B cell (primary cell): ENCODE measurements around the gene SEMA3A. TPM values are rescaled to one million over a fixed set of nuclear protein-coding genes. Genes with fewer than 3 reads are reported as not detected.

ENCODE experiments used
- ATAC-seq: fragments of 200-7000 bp; cut with Tn5 transposase; one replicate; pipeline ENCODE4 v1.10.0; 2021; ENCODE audit warnings: low read depth, mild to moderate bottlenecking, moderate number of reproducible peaks, moderate library complexity
- CTCF ChIA-PET: fragments of 350-600 bp; sonication (Branson Sonifier 250); formaldehyde crosslinking; loops from one replicate; lab custom pipeline; 2021; ENCODE audit warnings: antibody characterized with exemption, inconsistent platforms; lab: Charles Lee
- POLR2A ChIA-PET: fragments of 350-600 bp; sonication (Branson Sonifier 250); formaldehyde crosslinking; loops from one replicate; lab custom pipeline; 2021; ENCODE audit warnings: antibody characterized with exemption; lab: Charles Lee
- DNase-seq: peaks from one replicate; pipeline ENCODE4 v3.0.0; 2013
- H2AFZ ChIP-seq: 2 replicates; pipeline ENCODE4 v1.6.1; 2012; ENCODE audit warnings: mild to moderate bottlenecking, low read depth, low read length; ENCODE audit not compliant: insufficient read depth, poor library complexity, severe bottlenecking
- H3K27ac ChIP-seq, 2 donors: 1 replicate in 1 of 2; 2 replicates in 1 of 2; pipeline ENCODE4 v1.5.1; 2012 to 2013; ENCODE audit warnings: low read length in 2 of 2, mild to moderate bottlenecking in 2 of 2, moderate library complexity in 1 of 2
- H3K27me3 ChIP-seq, 4 experiments: fragments of 200-600 bp in 1 of 4; sonication (generic) in 1 of 4; replicated peaks in 1 of 4; 1 replicate in 2 of 4; 2 replicates in 2 of 4; pipeline versions ENCODE4 v1.6.1 to v1.7.0; 2013 to 2016; ENCODE audit warnings: low read length in 3 of 4, mild to moderate bottlenecking in 2 of 4, mixed read lengths in 1 of 4, moderate library complexity in 1 of 4; ENCODE audit not compliant: insufficient read depth in 4 of 4, control insufficient read depth in 3 of 4; ENCODE audit errors: control extremely low read depth in 1 of 4
- H3K36me3 ChIP-seq, 2 experiments: replicated peaks in 1 of 2; 1 replicate in 1 of 2; 2 replicates in 1 of 2; pipeline versions ENCODE4 v1.6.1 to v1.7.1; 2013; ENCODE audit warnings: low read length in 1 of 2; ENCODE audit not compliant: insufficient read depth in 2 of 2, control insufficient read depth in 1 of 2; ENCODE audit errors: control extremely low read depth in 1 of 2, extremely low read depth in 1 of 2
- H3K4me1 ChIP-seq, 2 donors: fragments of 200-600 bp in 1 of 2; sonication (generic) in 1 of 2; 1 replicate in 1 of 2; 2 replicates in 1 of 2; pipeline versions ENCODE4 v1.5.1 to v1.6.1; 2013 to 2017; ENCODE audit warnings: low read length in 2 of 2; ENCODE audit not compliant: control insufficient read depth in 2 of 2, insufficient read depth in 2 of 2
- H3K4me2 ChIP-seq: replicated peaks from 2 replicates; pipeline ENCODE3; 2012; ENCODE audit warnings: mild to moderate bottlenecking, low read depth, low read length; ENCODE audit not compliant: poor library complexity, severe bottlenecking
- H3K4me3 ChIP-seq, 5 experiments: fragments of 200-600 bp in 1 of 5; sonication (generic) in 1 of 5; 1 replicate in 3 of 5; 2 replicates in 2 of 5; pipeline versions ENCODE4 v1.5.1 to v1.7.0; 2011 to 2016; ENCODE audit warnings: low read length in 4 of 5, mild to moderate bottlenecking in 4 of 5, low read depth in 2 of 5, control low read depth in 1 of 5, moderate library complexity in 1 of 5; ENCODE audit not compliant: insufficient read depth in 1 of 5; ENCODE audit errors: control extremely low read depth in 1 of 5, extremely low read depth in 1 of 5
- H3K79me2 ChIP-seq: fragments of 200-600 bp; sonication (generic); one replicate; pipeline ENCODE4 v1.6.0; 2016; ENCODE audit warnings: low read length; ENCODE audit not compliant: control insufficient read depth, insufficient read depth
- H3K9ac ChIP-seq: fragments of 200-600 bp; sonication (generic); 2 replicates; pipeline ENCODE4 v1.6.1; 2017; ENCODE audit warnings: mild to moderate bottlenecking, low read length, moderate library complexity
- H3K9me3 ChIP-seq, 3 donors: one replicate each; pipeline versions ENCODE4 v1.6.1 to v1.7.1; 2013; ENCODE audit warnings: low read length in 2 of 3; ENCODE audit not compliant: control insufficient read depth in 2 of 3, insufficient read depth in 1 of 3; ENCODE audit errors: control extremely low read depth in 1 of 3
- H4K20me1 ChIP-seq: 2 replicates; pipeline ENCODE4 v1.6.0; 2012; ENCODE audit warnings: mild to moderate bottlenecking, low read length; ENCODE audit not compliant: insufficient read depth, control insufficient read depth, poor library complexity, severe bottlenecking
- H3K27ac Mint-ChIP-seq: one replicate; pipeline ENCODE4 v1.8.0; 2021; ENCODE audit warnings: mixed read lengths
- H3K27me3 Mint-ChIP-seq: one replicate; pipeline ENCODE4 v1.8.0; 2021; ENCODE audit warnings: mixed read lengths
- H3K4me1 Mint-ChIP-seq: one replicate; pipeline ENCODE4 v1.8.0; 2021; ENCODE audit warnings: mixed read lengths
- H3K4me3 Mint-ChIP-seq: one replicate; pipeline ENCODE4 v1.8.0; 2021; ENCODE audit warnings: mixed read lengths
- H3K9me3 Mint-ChIP-seq: one replicate; pipeline ENCODE4 v1.8.0; 2022; ENCODE audit warnings: mixed read lengths; ENCODE audit not compliant: insufficient read depth
- CTCF ChIP-seq: fragments of 200-600 bp; IDR thresholded peaks from one replicate; pipeline ENCODE4 v1.8.0; 2022; ENCODE audit warnings: antibody characterized with exemption, mild to moderate bottlenecking
- EZH2 ChIP-seq: IDR thresholded peaks from 2 replicates; pipeline ENCODE4 v1.6.1; 2012; ENCODE audit warnings: borderline replicate concordance, low read depth, mild to moderate bottlenecking, moderate library complexity, low read length; ENCODE audit not compliant: insufficient read depth, poor library complexity, severe bottlenecking
- WGBS: methylation state at CpG from one replicate; pipeline ENCODE4 v1.1.5; 2013; ENCODE audit warnings: missing lambda C conversion rate; ENCODE audit not compliant: insufficient coverage; 5-methylcytosine and 5-hydroxymethylcytosine counted together
- intact Hi-C: fragments of 100-400 bp; cut with micrococcal nuclease; formaldehyde crosslinking; loops from one replicate; pipeline ENCODE4 v1.10.0; 2022
- polyA plus RNA-seq: library from polyadenylated mRNA; depleted of rRNA; stranded (reverse); fragments of >200 nt; gene quantifications from 2 replicates; pipeline ENCODE4 v1.2.3, GENCODE V29; 2012
- total RNA-seq, 2 donors: library from RNA; stranded (reverse); fragments of 120-200 nt in 1 of 2; gene quantifications; 1 replicate in 1 of 2; 2 replicates in 1 of 2; pipeline versions ENCODE4 v1.2.3 to v1.2.4, GENCODE V29; 2013 to 2022

The SEMA3A gene
- total and polyA plus RNA-seq, 2 donors (not counting 1 experiment from before 2014, with no cell fraction given): not detected

- Histone ChIP-seq H3K36me3 (no peaks in the 10 kb centered on the region), H3K4me1 (no peaks in the 10 kb centered on the region), H3K27me3 (no peaks in the 10 kb centered on the region), H4K20me1 (no peaks in the 10 kb centered on the region), H3K27ac (no peak overlapping the region), H3K9ac (no peak overlapping the region), H3K9me3 (peaks cover 0 to 3% (median 0%) of the 10 kb centered on the region in 3 donors), H3K4me3 (no peak overlapping the region), H3K4me2 (no peak overlapping the region), H3K79me2 (no peaks in the 10 kb centered on the region), H2AFZ (no peak overlapping the region)
- CTCF ChIA-PET: no interaction called here
- Mint-ChIP-seq H3K4me1 (no peaks in the 10 kb centered on the region), H3K9me3 (peaks cover 2% of the 10 kb centered on the region), H3K27me3 (no peaks in the 10 kb centered on the region), H3K4me3 (no peak overlapping the region), H3K27ac (no peak overlapping the region)
- intact Hi-C loops: no loop called here
- DNase-seq (no peak), ATAC-seq (no peak)
- WGBS: no CpG with 5 or more reads among the region's 3 CpGs
- TF ChIP-seq CTCF: no peak
- TF ChIP-seq EZH2: no peak
- POLR2A ChIA-PET: no interaction called here
These were observed 166.9 kb downstream of the SEMA3A start for GRCh38 chr7:84027678-84028077.

DNA sequence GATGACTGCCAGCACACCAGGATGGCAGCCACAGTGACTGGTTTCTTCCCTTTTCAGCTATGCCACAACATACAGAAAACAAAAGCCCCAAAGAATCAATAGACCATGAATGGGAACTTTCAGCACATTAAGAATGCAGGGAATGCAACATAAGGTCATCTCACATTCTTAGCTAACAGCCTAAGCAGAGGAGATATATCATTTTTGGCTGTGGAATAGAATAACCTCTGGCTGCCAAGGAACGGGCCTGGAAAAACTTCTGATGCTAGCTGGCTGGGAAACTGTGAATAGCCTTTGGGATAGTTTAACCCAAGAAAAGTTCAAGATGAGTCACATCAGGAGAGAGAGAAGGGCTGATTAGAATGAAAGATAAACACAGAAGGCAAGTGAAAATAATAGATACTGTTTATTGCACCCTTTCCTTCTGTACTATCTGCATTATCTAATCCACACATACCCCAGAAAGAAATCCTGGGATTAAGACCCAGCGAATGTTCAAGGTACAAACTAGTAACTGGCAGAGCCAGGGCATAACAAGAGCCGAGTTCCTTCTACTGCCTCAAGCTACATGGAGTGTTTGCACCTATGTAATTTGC lies 169.2 kb downstream of the SEMA3A start:
- CTCF ChIA-PET: no interaction called here
- peaks cover 2% of the 10 kb centered on the region for H3K9me3 Mint-ChIP-seq
- WGBS: 100% methylated on average over 1 of the region's 3 CpGs

More for the DNA sequence above, 169.2 kb downstream of the SEMA3A start:
- Mint-ChIP-seq H3K27me3 (no peaks in the 10 kb centered on the region), H3K27ac (no peak overlapping the region), H3K4me1 (no peaks in the 10 kb centered on the region), H3K4me3 (no peak overlapping the region)
- Histone ChIP-seq H2AFZ (no peak overlapping the region), H3K27ac (no peak overlapping the region), H4K20me1 (no peaks in the 10 kb centered on the region), H3K9ac (no peak overlapping the region), H3K4me3 (no peak overlapping the region), H3K27me3 (no peaks in the 10 kb centered on the region), H3K79me2 (no peaks in the 10 kb centered on the region), H3K9me3 (peaks cover 0 to 3% (median 0%) of the 10 kb centered on the region in 3 donors), H3K36me3 (no peaks in the 10 kb centered on the region), H3K4me1 (no peaks in the 10 kb centered on the region), H3K4me2 (no peak overlapping the region)
- ATAC-seq (no peak), DNase-seq (no peak)
- POLR2A ChIA-PET: no interaction called here
- TF ChIP-seq EZH2 (no peak), CTCF (no peak)
- intact Hi-C loops: no loop called here
